HFF-Myc (cell line): ENCODE results near the gene PROSER3.
"Not testable (repeated sequence)": the region's sequence is repeated elsewhere in the genome, so short reads cannot be mapped to it uniquely, and the experiment has no call there.

Source experiments
- DNase-seq: peaks from one replicate; pipeline ENCODE4 v3.0.0-alpha.2; 2011; ENCODE audit warnings: low read depth; ENCODE audit errors: extremely low read depth
- H3K4me3 ChIP-seq: replicated peaks from 2 replicates; pipeline ENCODE4 v1.5.1; 2011; ENCODE audit warnings: low read depth, mild to moderate bottlenecking, control low read depth, low read length
- TF ChIP-seq, protein P1 (sequence below): IDR thresholded peaks from 2 replicates; pipeline ENCODE4 v1.5.1; 2012; ENCODE audit warnings: mild to moderate bottlenecking, low read depth, low read length, control low read depth; ENCODE audit errors: missing control alignments

The PROSER3 gene

GRCh38 chr19:35790981-35791813 is 33.2 kb downstream of the PROSER3 start:
- TF ChIP-seq, protein P1, sequence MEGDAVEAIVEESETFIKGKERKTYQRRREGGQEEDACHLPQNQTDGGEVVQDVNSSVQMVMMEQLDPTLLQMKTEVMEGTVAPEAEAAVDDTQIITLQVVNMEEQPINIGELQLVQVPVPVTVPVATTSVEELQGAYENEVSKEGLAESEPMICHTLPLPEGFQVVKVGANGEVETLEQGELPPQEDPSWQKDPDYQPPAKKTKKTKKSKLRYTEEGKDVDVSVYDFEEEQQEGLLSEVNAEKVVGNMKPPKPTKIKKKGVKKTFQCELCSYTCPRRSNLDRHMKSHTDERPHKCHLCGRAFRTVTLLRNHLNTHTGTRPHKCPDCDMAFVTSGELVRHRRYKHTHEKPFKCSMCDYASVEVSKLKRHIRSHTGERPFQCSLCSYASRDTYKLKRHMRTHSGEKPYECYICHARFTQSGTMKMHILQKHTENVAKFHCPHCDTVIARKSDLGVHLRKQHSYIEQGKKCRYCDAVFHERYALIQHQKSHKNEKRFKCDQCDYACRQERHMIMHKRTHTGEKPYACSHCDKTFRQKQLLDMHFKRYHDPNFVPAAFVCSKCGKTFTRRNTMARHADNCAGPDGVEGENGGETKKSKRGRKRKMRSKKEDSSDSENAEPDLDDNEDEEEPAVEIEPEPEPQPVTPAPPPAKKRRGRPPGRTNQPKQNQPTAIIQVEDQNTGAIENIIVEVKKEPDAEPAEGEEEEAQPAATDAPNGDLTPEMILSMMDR = peak; percentile 10
- no peak for DNase-seq
- no peak overlapping the region for H3K4me3 ChIP-seq

DNA sequence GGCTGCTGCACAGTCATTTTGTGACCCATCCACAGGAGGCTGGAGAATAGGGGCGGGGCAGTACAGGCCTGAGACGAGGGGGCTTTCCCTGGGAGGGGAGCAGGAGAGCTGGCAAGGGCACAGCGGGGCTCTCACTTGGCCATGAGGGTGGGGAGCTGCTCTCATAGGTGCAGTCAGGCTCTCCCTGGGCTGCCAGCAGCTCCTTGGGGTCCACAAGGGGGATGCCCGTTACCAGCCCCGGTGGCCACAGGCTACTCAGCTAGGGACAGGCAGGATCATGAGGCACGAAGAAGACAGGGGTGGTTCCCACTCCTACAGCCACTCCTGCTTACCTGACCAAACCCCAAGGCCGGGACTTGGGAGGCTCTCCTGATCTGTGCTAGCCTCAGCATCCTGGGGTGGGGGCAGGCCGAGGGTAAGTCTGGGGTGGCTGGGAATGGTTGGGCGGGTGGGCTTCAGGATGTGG is 33.9 kb downstream of the PROSER3 start:
- TF ChIP-seq, protein P1 = no peak

GRCh38 chr19:35792312-35792711 is 34.3 kb downstream of the PROSER3 start:
- H3K4me3 ChIP-seq = no peak overlapping the region
- no peak for DNase-seq
- TF ChIP-seq, protein P1 = no peak

More for the DNA sequence above, 33.9 kb downstream of the PROSER3 start:
- no peak for DNase-seq
- H3K4me3 ChIP-seq = no peak overlapping the region

DNA sequence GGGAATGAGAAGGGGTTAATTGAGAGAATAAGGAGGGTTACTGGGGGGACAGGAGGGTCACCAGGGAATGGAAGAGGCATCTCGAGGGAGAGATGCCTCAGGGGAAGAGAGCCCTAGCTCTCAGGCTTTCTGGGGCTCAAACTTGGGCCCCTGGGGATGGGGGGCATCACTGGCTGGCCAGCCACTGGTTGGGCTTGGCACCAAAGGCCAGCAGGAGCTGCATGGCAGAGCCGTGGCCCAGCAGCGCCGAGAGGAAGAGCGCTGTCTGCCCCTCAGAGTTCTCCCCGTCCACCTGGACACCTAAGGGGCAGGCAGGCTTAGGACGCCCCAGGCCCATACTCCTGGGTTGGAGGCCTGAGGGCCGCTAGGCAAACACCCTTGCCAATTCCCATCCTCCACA is 34.9 kb downstream of the PROSER3 start:
- no peak overlapping the region for H3K4me3 ChIP-seq
- TF ChIP-seq, protein P1 = no peak

DNA sequence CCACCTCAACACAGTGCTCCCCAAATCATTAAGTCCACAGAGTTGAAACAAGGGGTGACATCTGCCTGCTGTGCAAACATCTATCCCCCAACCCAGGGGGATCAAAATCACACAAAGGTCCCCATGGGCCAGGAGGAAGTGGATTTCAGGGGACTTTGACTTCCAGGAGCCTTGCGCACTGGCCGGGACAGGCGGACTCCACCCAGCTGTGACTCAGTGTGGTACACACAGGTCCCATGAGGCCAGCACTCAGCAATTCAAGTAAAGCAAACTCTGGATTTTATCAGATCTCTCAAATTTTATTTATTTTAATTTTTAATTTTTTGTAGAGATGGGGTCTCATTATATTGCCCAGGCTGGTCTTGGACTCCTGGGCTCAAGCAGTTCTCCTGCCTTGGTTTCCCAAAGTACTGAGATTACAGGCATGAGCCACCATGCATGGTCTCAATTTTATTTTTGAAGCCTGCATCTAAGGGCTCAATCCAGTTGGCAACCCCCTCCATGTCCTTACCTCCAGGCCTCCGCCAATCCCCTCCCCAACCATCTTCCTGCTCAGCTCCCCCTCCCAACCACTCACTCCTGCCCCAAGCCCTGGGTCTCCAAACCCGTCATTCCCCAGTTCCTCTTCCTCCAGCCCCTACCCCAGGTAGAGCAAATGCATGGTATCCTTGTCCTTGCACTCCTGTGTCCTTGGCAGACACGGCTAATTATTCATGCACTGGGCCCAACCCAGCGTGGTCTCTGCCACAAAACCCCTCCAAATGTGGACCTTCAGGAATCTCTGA is 35.6 kb downstream of the PROSER3 start:
- H3K4me3 ChIP-seq = no peak overlapping the region
- TF ChIP-seq, protein P1 = no peak
- no peak for DNase-seq

More for the DNA sequence above, 34.9 kb downstream of the PROSER3 start:
- no peak for DNase-seq

- H3K4me3 ChIP-seq, DNase-seq: not testable (repeated sequence)
Observed at GRCh38 chr19:35795564-35795963, 37.6 kb downstream of the PROSER3 start.
